Non-pigmented ciliary epithelial cell (primary cell): ENCODE data around the gene FOXR1.

Source experiments
- DNase-seq: peaks from one replicate; pipeline ENCODE4 v3.0.0-alpha.2; 2010; ENCODE audit warnings: low read depth

FOXR1 gene, protein sequence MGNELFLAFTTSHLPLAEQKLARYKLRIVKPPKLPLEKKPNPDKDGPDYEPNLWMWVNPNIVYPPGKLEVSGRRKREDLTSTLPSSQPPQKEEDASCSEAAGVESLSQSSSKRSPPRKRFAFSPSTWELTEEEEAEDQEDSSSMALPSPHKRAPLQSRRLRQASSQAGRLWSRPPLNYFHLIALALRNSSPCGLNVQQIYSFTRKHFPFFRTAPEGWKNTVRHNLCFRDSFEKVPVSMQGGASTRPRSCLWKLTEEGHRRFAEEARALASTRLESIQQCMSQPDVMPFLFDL

DNA sequence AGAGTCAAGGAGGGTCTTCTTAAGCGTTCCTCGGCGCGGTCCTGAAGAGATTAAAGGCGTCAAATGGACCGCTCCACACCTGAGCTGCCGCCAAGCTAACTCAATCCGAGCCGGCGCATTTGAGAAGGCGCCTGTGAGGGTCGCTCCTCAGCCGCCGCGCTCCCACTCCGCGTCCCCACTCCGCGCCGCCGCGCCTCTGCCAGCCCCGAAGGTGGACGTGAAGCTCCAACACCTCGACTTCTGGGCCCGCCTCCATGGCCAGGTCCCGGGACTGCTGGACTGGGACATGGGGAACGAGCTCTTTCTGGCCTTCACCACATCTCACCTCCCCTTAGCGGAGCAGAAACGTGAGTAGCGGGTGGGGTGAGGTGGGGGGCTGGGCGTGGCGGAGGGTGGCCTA, at the start of gene FOXR1:
Gene FOXR1 (plus strand): TSS at position 116 of the 400 bp plus-strand sequence. CDS start 171 bp downstream, at position 287.
- no peak for DNase-seq

DNA sequence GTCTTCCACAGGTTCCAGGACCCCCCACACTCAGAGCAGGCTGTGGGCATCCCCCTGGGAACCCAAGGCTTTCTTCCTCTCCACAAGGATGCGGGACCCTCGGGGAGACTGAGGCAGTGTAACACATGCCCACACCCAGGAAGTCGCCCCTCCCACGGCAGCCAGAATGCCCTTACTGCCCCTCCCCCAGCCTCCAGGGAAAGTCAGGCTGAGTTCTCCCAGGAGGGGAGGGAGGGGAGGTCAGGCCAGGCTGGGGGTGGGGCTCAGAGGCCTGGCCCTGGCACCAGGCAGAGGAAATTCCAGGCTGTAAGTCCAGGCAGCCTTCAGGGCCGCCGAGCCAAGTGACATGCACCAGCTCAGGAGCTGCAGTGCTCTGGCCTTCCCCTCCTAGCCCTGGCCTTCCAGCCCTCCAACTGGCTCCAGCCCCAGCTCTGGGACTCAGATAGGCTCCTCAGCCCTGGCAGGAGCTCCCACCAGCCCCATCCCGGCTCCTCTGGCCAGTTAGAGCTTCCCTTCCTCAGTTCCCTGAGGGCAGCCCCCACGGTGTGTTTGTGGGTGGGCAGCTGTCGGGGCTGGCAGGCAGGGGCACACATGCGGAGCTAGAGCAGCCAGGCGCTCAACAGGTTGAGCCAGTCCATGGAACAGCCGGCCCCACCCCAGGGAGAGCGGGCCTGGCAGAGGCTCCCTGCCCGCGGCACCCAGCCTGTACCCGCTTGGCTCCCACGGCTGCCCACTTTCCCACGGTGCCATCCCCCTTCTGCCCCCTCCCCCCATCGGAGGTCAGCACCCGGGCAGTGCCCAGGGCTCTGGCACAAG, 49.4 kb upstream of the FOXR1 start:
- no peak for DNase-seq

DNA sequence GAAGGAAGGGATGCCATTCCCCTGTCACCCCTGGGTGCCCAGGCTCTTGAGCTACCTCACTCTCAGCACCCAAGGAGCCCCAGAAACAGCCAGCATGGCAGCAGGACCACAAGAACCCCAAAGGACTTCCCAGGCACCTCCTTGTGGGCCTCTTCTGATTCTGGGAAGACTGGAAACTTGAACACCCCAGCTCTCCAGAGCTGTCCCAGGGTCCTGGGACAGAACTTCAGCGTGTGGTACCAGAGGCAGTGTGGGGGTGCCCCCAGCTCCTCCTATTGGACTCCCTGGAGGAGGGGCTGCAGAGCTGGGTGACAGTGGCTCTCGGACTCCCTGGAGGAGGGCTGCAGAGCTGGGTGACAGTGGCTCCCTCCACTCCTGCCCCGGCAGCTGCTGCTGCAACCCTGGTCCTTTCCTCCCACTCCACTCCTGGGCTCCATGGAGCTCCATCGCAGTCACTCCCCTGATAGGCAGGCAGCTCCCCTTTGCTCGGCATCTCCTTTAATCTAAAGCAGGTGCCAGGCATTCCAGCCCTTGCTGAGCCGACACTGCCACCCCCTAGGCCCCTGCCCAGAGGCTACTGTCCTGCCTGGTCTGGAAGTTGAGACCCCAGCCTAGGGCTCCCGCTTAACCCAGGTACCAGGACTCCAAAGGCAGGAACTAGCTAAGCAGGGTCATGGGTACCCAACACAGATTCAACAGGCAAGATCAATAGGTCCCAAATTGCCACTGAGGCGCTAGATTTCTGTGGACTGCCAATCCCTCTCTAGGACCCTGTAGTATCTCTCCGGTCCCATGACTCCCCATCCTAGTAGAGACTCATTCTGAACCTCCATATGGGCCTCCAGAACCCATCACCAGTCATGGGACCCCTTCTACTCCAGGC, 48.6 kb upstream of the FOXR1 start:
- no peak for DNase-seq

DNA sequence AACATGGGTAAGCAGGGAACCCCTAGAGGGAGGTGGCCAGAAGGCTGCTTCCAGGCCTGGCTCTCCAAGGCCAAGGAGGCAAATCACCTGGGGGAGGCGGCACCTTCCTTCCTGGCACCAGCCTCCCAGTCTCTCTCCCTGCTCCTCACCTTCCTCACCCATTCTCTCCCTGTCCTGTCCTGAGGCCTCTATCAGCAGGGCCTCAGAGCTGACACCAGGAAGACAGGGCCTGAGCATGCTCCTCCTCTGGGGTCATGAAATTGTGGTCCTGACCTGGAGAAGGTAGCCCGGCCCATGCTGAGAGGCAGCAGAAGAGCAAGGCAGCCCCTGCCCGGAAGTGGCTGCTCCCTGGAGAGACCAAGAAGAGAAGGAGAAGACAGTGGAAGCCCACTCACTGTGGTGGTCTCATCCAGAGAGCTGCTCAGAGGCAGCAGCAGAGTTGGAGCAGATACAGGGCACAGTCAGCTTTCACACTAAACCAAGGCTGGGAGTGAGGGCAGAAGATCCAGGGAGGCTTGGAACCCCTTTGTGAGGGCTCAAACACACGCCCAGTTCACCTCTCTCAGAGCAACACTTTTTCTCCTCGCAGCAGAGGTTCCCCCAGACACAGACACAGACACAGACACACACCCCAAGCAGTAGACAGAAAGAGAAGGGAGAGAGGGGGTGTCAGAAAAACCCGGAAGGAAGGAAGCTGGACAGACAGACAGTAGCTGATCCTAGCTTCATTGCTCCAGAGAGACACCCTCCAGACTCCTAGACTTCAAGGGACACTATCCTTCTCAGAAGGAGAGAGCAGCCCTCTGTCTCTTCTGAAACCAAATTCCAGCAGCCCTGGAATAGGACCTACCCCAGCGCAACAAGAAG, 47.6 kb upstream of the FOXR1 start:
- no peak for DNase-seq

DNA sequence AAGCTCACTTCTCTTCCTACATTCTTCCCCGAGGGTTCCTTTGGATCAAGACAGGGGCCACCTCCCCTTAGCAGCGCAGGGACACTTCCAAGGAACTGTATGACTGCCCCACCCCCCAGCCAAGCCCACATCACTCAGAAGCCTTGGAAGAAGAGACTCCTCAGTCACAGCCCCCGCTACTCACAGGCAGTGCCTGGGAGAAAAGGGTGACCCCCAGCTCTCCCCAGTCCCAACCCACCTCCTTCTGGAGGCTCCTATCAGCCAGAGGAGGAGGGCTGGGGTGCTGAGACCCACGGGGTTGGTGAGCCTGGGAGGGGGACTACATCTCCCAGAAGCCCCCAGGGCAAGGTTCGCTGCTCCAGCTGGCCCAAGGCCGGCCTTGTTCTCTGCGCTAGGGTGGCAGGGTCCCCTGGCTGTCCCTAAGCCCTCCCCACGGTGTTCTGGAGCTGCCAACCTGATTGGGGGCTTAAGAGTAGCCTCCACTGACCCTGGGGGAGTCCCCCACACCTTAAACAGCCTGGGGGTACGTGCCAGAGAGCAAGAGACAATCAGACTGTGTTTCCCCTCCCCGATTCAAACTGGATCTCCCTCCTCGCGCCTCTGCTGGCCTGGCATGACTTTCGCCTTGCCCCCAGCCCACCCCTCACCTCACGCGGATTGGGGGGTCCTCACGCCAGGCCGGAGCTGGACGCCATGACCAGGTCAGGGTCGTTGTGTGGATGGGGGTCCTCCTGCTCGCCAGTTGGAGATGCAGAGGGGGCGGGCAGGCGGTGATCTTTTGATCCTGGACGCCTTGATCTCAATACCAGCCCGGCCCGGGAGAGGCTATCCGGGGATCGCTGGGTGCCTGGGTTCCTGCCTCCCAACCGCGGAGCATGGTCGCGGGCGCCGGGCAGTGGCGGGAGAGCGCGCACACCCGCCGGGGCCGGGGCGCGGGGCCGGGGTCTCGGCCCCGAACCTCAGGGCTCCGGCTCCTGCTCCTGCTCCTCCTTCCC, 46.7 kb upstream of the FOXR1 start:
- no peak for DNase-seq

DNA sequence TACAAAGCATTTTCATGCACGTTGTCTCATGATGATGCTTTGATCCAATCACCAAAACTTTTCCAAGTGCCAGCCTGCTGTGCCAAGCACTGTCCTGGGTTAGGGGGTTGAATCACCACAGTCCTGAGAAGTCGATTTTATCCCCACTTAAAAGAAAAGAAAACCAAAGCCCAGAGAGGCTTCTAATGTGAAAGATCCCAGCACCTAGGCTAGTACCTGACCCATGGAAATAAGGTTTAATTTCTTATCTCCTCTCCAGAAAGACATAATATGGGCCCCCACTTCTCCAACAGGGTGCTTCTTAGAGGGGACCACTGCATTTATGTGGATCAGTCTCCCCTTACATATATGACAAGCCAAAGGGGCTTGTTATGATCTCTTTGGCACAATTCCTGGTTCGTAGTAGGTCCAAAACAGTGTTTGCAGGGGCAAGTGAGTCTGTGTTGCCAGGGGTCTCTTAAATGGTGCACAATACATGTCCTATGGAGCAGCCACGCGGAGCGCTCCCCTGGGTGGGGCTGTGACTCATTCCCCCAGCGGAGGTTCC, 43.9 kb upstream of the FOXR1 start:
- DNase-seq = no peak

DNA sequence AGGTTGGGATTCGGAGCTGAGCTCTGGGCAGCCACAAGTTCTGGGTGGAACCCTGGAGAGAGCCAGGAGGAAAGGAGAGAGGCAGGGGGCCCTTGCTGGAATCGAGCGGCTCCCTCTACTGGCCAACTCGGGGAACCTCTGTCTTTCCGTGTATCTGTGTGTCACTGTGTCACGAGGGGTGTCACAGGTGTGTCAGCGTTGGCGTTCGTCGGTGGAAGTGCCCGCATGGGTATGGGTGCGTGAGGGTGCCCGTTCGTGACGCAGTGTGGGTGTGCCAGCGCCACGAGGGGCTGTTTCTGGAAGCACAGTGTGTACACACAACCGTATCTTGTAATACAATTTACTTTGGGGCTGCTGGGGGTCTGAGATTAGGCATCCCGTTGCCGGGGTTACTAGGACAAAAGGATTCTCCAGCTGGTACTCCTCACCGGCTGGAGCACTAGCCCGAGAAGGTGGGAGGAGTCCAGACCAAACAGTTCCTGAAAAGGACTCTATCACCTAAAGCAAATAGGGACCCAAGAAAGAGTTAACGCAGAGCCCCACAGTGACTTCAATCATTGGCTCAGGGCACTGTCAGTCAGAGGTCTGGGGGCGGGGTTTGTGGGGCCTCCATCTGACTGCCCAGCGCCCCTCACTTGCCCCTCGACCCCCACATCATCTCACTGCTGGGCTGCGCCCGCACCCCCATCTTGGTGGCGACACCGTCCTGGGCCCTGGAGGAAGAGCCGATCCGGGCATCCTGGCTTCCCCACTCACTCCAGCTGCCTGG, 43.3 kb upstream of the FOXR1 start:
- DNase-seq = no peak

DNA sequence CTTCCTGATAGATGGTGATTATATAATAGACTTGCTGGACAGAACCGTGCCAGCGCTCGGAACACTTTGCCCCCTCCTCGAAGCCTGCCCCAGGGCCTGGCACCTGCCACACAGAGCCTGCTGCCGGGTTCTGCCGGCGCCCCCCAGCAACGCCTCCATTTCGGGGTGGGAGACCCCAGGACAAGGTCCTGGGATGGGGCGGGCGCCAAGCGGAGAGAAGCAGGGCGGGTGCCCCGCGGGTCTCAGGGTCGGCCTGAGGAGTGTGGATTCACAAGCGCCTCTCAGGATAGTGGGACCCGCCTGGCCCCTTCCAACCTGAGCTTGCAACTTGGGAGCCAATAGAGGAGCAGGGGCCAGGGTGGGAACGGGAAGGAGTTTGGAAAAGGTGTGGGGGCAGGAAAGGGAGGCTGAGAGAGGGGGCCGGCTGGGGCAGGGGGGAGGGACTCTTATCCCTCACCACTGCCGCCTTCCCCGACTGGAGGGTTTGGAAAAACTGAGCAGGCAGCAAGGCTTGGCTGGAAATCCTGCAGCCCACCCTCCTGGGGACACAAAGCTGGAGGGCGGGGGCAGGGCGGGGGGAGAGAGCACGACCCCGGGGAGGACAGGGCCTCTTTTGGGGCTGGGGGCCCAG, 42.6 kb upstream of the FOXR1 start:
- no peak for DNase-seq

DNA sequence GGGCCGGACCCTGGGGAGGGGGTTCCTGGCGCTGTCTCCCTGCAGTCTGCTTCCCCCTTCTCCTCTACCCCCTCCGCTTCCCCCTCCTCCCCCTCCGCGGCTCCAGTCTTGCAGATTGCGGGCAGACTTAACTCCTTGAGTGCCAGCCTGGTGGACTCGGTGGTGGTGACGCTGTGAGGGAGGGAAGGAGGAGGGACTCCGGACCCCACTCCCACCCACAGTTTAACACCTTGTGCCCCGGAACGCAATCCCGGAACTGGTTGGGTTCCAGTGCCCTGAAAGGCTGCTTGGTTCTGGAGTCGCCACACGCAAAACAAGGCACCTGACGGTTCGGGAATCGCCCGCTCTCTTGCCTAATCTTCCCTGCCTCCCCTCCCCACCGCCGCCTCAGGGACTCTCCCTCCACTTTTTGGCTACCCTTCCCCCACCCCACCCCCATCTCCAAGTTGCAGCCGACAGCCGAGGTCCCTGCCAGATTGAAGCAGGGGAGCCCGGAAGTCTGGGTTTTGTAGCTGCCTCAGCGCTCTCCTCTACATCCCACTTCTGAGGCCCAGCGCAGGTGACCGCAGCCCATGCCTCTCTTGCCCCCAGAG, 42.0 kb upstream of the FOXR1 start:
- no peak for DNase-seq

DNA sequence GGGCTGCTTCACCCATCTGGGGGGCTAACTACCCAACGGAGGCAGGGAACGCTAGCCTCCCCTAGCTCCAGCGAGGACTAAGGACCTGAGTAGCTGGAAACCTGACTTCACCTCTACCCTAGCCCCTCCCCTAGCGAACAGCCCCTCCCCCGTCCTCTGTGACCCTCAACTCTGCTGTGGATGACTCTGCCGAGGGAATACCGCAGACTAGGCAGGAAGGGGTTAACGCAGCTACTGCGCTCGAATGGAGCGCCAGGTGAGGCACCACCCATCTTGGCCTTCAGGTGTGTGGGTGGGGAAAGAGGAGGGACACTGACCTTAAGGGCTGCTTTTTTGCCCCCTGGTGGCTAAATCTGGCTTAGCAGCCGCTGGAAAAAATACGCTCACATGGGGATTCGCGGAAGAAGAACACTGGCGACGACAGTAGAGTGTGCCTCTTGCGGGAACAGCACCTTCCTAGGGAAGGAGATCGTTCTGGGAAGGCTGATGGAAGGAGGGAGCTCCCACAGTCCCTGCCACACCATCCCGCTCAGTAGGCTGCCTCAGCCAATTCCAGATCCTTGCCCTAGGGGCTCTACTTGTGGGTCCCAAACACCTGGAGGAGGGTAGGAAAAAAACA, 41.4 kb upstream of the FOXR1 start:
- DNase-seq = no peak

DNA sequence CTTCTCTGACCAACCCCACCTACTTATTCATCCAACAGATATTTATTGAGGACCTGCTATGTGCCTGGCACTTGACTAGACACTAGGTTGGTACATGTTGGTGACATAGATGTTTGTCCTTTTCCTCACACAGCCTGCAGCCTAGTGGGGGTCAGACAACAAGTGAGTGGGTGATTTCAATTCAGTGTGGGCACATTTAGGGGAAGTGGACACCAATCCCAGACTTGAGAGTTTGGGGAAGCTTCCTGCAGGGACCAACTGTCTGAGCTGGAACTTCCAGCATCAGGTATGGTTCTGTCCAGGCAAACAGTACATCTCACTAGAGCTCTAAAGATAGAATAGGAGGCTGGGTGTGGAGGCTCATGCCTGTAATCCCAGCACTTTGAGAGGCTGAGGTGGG, 40.0 kb upstream of the FOXR1 start:
- no peak for DNase-seq

DNA sequence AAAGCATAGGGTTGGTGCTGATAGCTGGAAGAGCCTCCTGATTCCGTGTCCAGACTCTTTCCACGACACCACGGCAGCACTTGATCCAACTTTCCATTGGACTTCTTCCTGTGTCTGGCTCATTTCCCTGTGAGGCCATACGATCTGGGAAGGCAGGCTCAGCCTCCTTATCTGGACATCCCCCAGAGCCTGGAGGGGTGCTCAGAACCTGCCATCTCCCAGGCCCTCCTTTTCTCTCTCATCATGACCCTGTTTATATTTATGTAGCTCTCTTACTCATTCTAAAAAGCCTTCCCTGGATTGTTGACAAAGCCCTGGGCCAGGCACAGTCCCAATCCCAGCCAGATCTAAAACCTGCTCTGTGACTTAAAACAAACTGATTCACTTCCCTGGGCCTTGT, 38.1 kb upstream of the FOXR1 start:
- DNase-seq = no peak

DNA sequence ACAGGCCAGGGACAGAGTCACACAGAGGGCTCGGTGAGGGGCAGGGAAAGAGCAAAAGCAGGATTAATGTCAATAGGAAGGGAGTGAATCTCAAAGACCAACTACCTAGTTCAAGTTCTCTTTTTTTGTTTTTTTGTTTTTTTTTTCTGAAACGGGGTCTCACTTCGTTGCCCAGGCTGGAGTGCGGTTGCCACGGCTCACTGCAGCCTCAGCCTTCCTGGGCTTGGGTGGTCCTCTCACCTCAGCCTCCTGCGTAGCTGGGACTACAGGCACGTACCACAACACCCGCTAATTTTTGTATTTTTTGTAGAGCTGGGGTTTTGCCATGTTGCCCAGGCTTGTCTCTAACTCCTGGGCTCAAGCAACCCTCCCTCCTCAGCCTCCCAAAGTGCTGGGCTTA, 36.2 kb upstream of the FOXR1 start:
- DNase-seq = no peak

DNA sequence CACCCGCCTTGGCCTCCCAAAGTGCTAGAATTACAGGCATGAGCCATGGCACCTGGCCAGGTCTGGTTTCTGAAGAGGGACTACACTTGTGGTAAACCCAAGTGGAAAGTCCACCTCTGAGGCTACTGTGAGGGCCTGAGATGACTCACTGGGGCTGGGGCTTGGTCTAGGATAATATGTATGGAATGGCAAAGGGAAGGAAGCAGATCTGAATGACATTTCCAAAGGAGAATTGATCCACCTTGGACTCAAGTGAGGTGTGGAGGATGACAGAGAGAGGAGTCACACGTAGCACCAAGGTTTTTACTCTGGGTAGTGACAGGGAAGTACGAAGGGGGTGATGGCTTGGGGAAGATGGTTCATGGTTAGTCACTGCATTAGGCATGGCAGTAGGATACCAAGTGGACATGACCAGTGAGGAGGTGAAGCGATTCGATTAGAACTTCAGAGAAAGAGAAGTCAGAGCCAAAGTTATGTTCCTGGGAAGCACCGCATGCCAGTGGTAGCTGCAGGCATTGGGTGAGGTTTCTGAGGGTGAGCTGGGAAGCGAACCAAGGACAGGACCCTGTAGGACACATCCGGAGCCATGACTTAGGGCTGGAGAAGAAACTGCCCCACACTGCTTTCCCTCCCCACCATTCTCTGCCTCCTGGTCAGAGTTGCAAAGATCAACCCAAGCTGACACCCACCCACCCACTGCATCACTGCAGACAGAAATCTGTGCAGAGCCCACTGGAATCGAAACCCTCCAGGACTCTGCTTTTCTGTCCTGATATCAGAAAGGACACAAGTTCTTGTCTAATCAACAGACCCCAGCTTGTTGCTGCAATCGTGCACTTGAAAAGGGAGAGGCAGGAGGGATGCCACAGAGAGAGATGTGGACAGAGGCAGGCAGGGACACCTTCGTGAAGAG, 32.8 kb upstream of the FOXR1 start:
- DNase-seq = no peak

DNA sequence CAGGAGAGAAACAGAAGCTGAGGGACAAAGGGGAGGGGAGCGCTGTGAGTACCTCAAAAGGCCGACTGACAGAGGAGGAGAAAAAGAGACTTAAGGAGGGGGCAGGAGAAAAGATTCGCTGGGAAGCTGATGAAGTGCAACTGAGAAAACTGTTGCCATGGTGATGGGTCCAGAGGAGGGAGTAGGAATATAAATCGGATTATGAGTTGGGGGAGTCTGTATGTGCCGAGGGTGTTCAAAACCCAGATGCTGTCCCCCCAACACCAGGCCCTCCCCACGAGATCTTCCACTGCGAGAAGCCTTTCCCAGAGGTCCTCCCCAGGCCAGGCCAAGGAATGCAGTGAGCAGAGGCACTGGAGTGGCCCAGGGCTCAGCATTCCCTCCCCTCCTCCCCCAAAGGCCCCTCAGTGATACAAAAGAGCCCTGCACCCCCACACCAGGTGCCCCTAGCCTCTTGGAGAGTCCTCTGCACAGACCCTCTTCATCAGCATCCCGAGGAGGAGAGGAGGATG, 32.1 kb upstream of the FOXR1 start:
- DNase-seq = no peak

DNA sequence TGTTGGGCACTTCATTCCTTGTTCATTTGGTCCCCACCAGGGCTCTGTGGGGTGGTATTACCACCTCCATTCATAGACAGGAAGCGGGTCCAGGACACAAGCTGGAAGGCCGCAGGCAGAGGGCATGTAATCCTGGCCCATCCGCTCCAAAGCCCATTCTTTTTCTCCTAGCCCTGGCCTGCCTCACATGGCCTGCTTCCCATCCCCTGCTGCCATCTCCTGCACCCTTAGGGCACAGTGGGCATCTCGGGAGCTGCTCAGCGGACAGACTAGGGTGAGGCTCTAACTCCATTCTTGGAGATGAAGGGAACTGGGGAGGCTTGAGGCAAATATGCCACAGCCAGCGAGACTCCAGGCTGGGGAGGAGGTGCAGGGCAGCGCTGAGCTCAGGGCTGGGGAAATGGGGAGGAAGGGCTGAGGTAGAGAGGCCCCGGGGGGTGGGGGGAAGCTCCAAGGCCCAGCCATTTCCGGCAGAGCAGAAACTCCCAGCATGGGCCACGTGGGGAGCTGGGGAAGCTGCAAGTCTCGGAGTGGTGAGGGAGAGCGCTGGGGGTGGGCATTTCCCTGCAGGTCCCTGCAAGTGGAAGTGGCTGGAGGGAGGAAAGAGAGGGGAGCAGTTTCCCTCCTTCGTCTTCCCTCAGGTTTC, 31.5 kb upstream of the FOXR1 start:
- no peak for DNase-seq
